Liver (tissue), 9 donors: Measurements from ENCODE around the gene CHRM2. TPM values are rescaled to one million over a fixed set of nuclear protein-coding genes. Genes with fewer than 3 reads are reported as not detected.

Source experiments
- DNase-seq: peaks from one replicate; pipeline ENCODE4 v3.0.0-alpha.2; 2017; ENCODE audit warnings: low spot score
- H3K27ac ChIP-seq, 2 donors: one replicate each; pipeline ENCODE4 v1.7.0; 2013; ENCODE audit warnings: inconsistent platforms in 2 of 2, low read length in 2 of 2, control low read depth in 1 of 2, low read depth in 1 of 2, mild to moderate bottlenecking in 1 of 2
- H3K27me3 ChIP-seq, 4 donors: one replicate each; pipeline versions ENCODE4 v1.6.1 to v1.7.0; 2013; ENCODE audit warnings: low read length in 3 of 4, inconsistent platforms in 1 of 4, mild to moderate bottlenecking in 1 of 4, moderate library complexity in 1 of 4; ENCODE audit not compliant: control insufficient read depth in 4 of 4, insufficient read depth in 4 of 4
- H3K36me3 ChIP-seq, 4 donors: one replicate each; pipeline versions ENCODE4 v1.6.1 to v1.7.0; 2013; ENCODE audit warnings: low read length in 3 of 4, mild to moderate bottlenecking in 3 of 4, low read depth in 1 of 4, moderate library complexity in 1 of 4; ENCODE audit not compliant: control insufficient read depth in 4 of 4, insufficient read depth in 3 of 4
- H3K4me1 ChIP-seq, 4 donors: one replicate each; pipeline versions ENCODE4 v1.6.1 to v1.7.0; 2013; ENCODE audit warnings: low read length in 3 of 4, mild to moderate bottlenecking in 3 of 4, moderate library complexity in 1 of 4; ENCODE audit not compliant: control insufficient read depth in 4 of 4, insufficient read depth in 4 of 4
- H3K4me3 ChIP-seq, 3 donors: one replicate each; pipeline versions ENCODE4 v1.6.1 to v1.7.0; 2013; ENCODE audit warnings: low read length in 3 of 3, control low read depth in 1 of 3, low read depth in 1 of 3, mild to moderate bottlenecking in 1 of 3
- H3K9ac ChIP-seq, 2 donors: one replicate each; pipeline ENCODE4 v1.7.0; 2013; ENCODE audit warnings: low read length in 2 of 2, mild to moderate bottlenecking in 2 of 2, moderate library complexity in 2 of 2, control low read depth in 1 of 2, low read depth in 1 of 2
- H3K9me3 ChIP-seq, 4 donors: one replicate each; pipeline versions ENCODE4 v1.6.1 to v1.7.0; 2013; ENCODE audit warnings: low read length in 3 of 4; ENCODE audit not compliant: control insufficient read depth in 4 of 4
- ATF3 ChIP-seq: IDR thresholded peaks from 2 replicates; pipeline ENCODE4 v1.6.1; 2016; ENCODE audit warnings: antibody characterized with exemption
- CTCF ChIP-seq: fragments of 150-350 bp; IDR thresholded peaks from 2 replicates; pipeline ENCODE4 v1.5.1; 2017; ENCODE audit warnings: improper control_type of control experiment, low read depth, low read length; ENCODE audit not compliant: missing input control
- EGR1 ChIP-seq, 2 donors: IDR thresholded peaks; 2 replicates each; pipeline ENCODE4 v1.6.1; 2016 to 2018; ENCODE audit warnings: antibody characterized with exemption in 2 of 2, low read depth in 2 of 2
- FOXA1 ChIP-seq: IDR thresholded peaks from 2 replicates; pipeline ENCODE4 v1.6.1; 2016; ENCODE audit warnings: antibody characterized with exemption
- FOXA2 ChIP-seq: IDR thresholded peaks from 2 replicates; pipeline ENCODE4 v1.6.1; 2016; ENCODE audit warnings: antibody characterized with exemption
- GABPA ChIP-seq, 2 donors: IDR thresholded peaks in 1 of 2; conservative IDR thresholded peaks in 1 of 2; 2 replicates each; pipeline ENCODE4 v1.6.1; 2016; ENCODE audit warnings: antibody characterized with exemption in 2 of 2, mild to moderate bottlenecking in 1 of 2, moderate library complexity in 1 of 2
- HNF4A ChIP-seq, 2 donors: conservative IDR thresholded peaks; 2 replicates each; pipeline ENCODE4 v1.6.1; 2016; ENCODE audit warnings: antibody characterized with exemption in 2 of 2, mild to moderate bottlenecking in 2 of 2
- HNF4G ChIP-seq: IDR thresholded peaks from 2 replicates; pipeline ENCODE4 v1.6.1; 2016; ENCODE audit warnings: antibody characterized with exemption
- JUND ChIP-seq, 2 donors: IDR thresholded peaks; 2 replicates each; pipeline ENCODE4 v1.6.1; 2016; ENCODE audit warnings: antibody characterized with exemption in 2 of 2
- NR2F2 ChIP-seq: IDR thresholded peaks from 2 replicates; pipeline ENCODE4 v1.6.1; 2016; ENCODE audit warnings: antibody characterized with exemption
- RAD21 ChIP-seq, 2 donors: IDR thresholded peaks; 2 replicates each; pipeline ENCODE4 v1.6.1; 2016; ENCODE audit warnings: antibody characterized with exemption in 2 of 2, mild to moderate bottlenecking in 2 of 2
- REST ChIP-seq: IDR thresholded peaks from 2 replicates; pipeline ENCODE4 v1.6.1; 2016; ENCODE audit warnings: antibody characterized with exemption, mild to moderate bottlenecking
- RXRA ChIP-seq, 2 donors: IDR thresholded peaks; 2 replicates each; pipeline ENCODE4 v1.6.1; 2017 to 2018; ENCODE audit warnings: antibody characterized with exemption in 2 of 2, mild to moderate bottlenecking in 1 of 2
- SP1 ChIP-seq: IDR thresholded peaks from 2 replicates; pipeline ENCODE4 v1.6.1; 2018; ENCODE audit warnings: antibody characterized with exemption, mild to moderate bottlenecking
- TAF1 ChIP-seq: conservative IDR thresholded peaks from 2 replicates; pipeline ENCODE4 v1.6.1; 2016; ENCODE audit warnings: antibody characterized with exemption, mild to moderate bottlenecking
- YY1 ChIP-seq: IDR thresholded peaks from 2 replicates; pipeline ENCODE4 v1.6.1; 2016; ENCODE audit warnings: antibody characterized with exemption, mild to moderate bottlenecking
- ZBTB33 ChIP-seq: IDR thresholded peaks from 2 replicates; pipeline ENCODE4 v1.6.1; 2016; ENCODE audit warnings: antibody characterized with exemption
- WGBS: extraction: QIAGEN DNeasy Blood & Tissue Kit; methylation state at CpG from one replicate; pipeline ENCODE4 v1.1.7; 2013; 5-methylcytosine and 5-hydroxymethylcytosine counted together
- polyA plus RNA-seq, 2 donors: library from polyadenylated mRNA; stranded (reverse) in 1 of 2; unstranded in 1 of 2; fragments of 200-250 nt in 1 of 2; fragments of >200 nt in 1 of 2; fragmentation: Nextera tagmentation in 1 of 2; extraction: Ambion mirVana in 1 of 2; gene quantifications; one replicate each; pipeline versions ENCODE4 v1.2.1 to v1.2.3, GENCODE V29; 2013 to 2015
- total RNA-seq, 2 donors: library from RNA; depleted of rRNA; stranded (reverse); fragments of >200 nt; gene quantifications; one replicate each; pipeline ENCODE4 v1.2.3, GENCODE V29; 2014
- donor health status: healthy.
- donor health status: healthy.
- donor health status: healthy.
- donor health status: healthy.
- donor health status: healthy.

Gene CHRM2
- total and polyA plus RNA-seq, 4 donors = 0.08 to 1.2 (median 0.30) TPM

- DNase-seq = no peak
- H3K4me3 ChIP-seq = no peak overlapping the region
- H3K9me3 ChIP-seq = peaks cover 0 to 4% (median 0%) of the 10 kb centered on the region in 4 donors
- no peaks in the 10 kb centered on the region for H3K4me1 ChIP-seq
- no peak for TF ChIP-seq HNF4A (conservative IDR thresholded peaks at IDR 0.05)
- TF ChIP-seq HNF4G = no peak
- no peak for TF ChIP-seq SP1
- no peak for TF ChIP-seq ZBTB33
- no peak for TF ChIP-seq ATF3
- no peak for TF ChIP-seq RAD21 (IDR thresholded peaks at IDR 0.05)
- no peak for TF ChIP-seq FOXA1
- no peak for TF ChIP-seq JUND (IDR thresholded peaks at IDR 0.05)
- TF ChIP-seq FOXA2 = no peak
- no peak for TF ChIP-seq RXRA (IDR thresholded peaks at IDR 0.05)
- TF ChIP-seq TAF1 = no peak
- TF ChIP-seq NR2F2 = no peak
- H3K27ac ChIP-seq = no peak overlapping the region
- H3K36me3 ChIP-seq = no peaks in the 10 kb centered on the region
- peaks cover 0 to 4% (median 1%) of the 10 kb centered on the region in 4 donors for H3K27me3 ChIP-seq
- 55% methylated on average over 3 of the region's 3 CpGs for WGBS
- H3K9ac ChIP-seq = no peak overlapping the region
These were observed 54.7 kb downstream of the CHRM2 start for GRCh38 chr7:136923111-136923667.

- DNase-seq = no peak
- no peak for TF ChIP-seq YY1
- no peak for TF ChIP-seq JUND (IDR thresholded peaks at IDR 0.05)
- no peak for TF ChIP-seq FOXA1
- no peak for TF ChIP-seq ATF3
- no peak for TF ChIP-seq TAF1
- no peak for TF ChIP-seq EGR1 (IDR thresholded peaks at IDR 0.05; ENCODE audit: low read depth in 2 of 2)
- no peak for TF ChIP-seq CTCF
- no peak for TF ChIP-seq ZBTB33
- TF ChIP-seq RAD21 (IDR thresholded peaks at IDR 0.05) = no peak
- no peak for TF ChIP-seq HNF4A (conservative IDR thresholded peaks at IDR 0.05)
- TF ChIP-seq REST = no peak
- TF ChIP-seq NR2F2 = no peak
- no peak for TF ChIP-seq GABPA (IDR thresholded peaks at IDR 0.05 in 1 of 2, conservative IDR thresholded peaks at IDR 0.05 in 1 of 2)
- no peak for TF ChIP-seq HNF4G
- no peak for TF ChIP-seq FOXA2
- TF ChIP-seq SP1 = no peak
- WGBS = 30% methylated on average over 3 of the region's 3 CpGs
- Histone ChIP-seq H3K27ac (no peak overlapping the region), H3K4me3 (no peak overlapping the region), H3K36me3 (no peaks in the 10 kb centered on the region), H3K27me3 (peaks cover 0 to 4% (median 1%) of the 10 kb centered on the region in 4 donors), H3K4me1 (no peaks in the 10 kb centered on the region), H3K9ac (no peak overlapping the region), H3K9me3 (peaks cover 0 to 4% (median 0%) of the 10 kb centered on the region in 4 donors)
These were observed 56.6 kb downstream of the CHRM2 start for GRCh38 chr7:136925044-136925443.
